NCI-H2081 treated with DMSO at 0.1 percent for 48 hours (cell line): ENCODE data around the gene RNF225.
"Not testable (repeated sequence)": the region's sequence is repeated elsewhere in the genome, so short reads cannot be mapped to it uniquely, and the experiment has no call there.

Experiments
- DNase-seq: peaks from one replicate; lab custom pipeline; 2025; lab: John Stamatoyannopoulos, UW

RNF225 gene

GRCh38 chr19:58387338-58388174 is 7.9 kb upstream of the RNF225 start:
- DNase-seq: no peak

DNA sequence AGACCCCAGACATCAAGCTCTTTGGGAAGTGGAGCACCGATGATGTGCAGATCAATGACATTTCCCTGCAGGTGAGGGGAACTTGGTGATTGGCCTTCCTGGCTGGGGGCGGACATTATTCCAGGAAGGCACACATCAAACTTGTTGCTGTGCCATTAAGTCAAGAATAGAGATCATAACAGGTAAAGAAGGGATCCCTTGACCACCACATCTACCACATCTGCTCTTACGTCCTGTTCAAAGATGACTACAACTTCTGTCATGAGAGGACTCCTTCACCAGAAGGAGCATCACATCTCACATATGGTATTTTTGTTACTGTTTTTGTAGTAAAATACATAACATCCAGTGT is 7.3 kb upstream of the RNF225 start:
- no peak for DNase-seq

- DNase-seq: no peak
These were observed 2.3 kb upstream of the RNF225 start for GRCh38 chr19:58392945-58393724.

DNA sequence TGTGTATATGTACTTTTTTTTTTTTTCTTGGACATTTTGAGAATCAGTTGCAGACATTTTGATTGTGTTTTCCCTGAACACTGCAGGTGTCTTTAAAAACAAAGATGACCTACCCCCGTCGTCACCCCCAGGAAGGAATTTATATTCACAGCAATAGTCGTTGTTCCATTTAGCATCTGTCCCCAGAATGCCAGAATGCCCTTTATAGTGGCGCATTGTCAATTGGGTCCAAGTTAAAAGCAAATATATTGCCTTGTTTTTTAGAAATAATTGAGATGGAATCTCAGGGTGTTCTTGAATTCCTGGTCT is 1.8 kb upstream of the RNF225 start:
- no peak for DNase-seq

GRCh38 chr19:58394821-58395219 is 636 bp upstream of the RNF225 start:
- DNase-seq: no peak

DNA sequence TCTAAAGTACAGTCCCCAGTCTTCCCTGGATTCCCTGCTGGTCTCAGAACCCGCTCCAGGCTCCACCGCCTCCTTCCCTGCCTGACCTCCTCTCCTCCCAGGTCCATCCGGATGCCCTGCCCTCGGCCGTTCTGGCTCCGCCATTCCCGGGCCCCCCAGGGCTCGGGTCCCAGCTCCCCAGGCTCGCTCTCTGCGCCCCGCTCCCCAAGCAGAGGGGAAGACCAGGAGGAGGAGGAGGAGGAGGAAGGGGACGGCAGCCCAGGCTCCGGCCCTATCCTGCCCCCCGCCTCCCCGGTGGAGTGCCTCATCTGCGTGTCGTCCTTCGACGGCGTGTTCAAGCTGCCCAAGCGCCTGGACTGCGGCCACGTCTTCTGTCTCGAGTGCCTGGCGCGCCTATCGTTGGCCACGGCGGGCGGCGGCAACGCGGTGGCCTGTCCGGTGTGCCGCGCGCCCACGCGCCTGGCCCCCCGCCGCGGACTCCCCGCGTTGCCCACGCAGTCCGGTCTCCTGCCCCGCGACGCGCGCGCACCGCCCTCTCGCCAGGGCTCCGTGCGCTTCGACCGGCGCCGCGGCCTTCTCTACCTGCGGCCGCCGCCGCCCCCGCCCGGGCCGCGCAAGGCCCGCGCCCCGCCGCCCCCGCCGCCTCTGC is 647 bp downstream of the RNF225 start:
- no peak for DNase-seq

- no peak for DNase-seq
These were observed 1.5 kb downstream of the RNF225 start for GRCh38 chr19:58396691-58397532.

- no peak for DNase-seq
These were observed 2.1 kb downstream of the RNF225 start for GRCh38 chr19:58397533-58398037.

DNA sequence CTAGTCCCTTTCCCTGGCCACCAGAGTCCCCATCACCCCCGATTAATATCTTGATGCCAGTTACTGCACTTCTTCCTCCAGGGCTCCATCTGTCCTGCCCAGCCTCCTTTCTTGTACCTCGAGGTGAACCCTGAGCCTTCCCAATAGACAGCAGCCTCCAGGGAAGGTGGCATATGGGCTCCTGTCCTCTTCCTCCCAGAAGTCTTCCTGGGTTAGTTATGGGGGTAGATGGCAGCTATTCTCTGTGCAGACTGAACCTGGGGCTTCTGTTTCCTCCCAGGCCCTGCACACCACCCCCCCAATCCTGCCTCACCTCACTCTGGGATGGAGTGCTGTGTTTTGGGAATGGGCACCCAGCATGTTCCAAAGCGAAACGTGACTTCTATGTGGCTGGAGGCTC is 2.6 kb downstream of the RNF225 start:
- no peak for DNase-seq

- no peak for DNase-seq
These were observed 3.1 kb downstream of the RNF225 start for GRCh38 chr19:58398545-58398944.

GRCh38 chr19:58399903-58400302 is 4.4 kb downstream of the RNF225 start:
- DNase-seq: no peak

GRCh38 chr19:58400316-58400915 is 5.0 kb downstream of the RNF225 start:
- DNase-seq: no peak

GRCh38 chr19:58400916-58401839 is 5.7 kb downstream of the RNF225 start:
- peak; percentile 95 for DNase-seq

GRCh38 chr19:58401840-58402421 is 6.5 kb downstream of the RNF225 start:
- no peak for DNase-seq

DNA sequence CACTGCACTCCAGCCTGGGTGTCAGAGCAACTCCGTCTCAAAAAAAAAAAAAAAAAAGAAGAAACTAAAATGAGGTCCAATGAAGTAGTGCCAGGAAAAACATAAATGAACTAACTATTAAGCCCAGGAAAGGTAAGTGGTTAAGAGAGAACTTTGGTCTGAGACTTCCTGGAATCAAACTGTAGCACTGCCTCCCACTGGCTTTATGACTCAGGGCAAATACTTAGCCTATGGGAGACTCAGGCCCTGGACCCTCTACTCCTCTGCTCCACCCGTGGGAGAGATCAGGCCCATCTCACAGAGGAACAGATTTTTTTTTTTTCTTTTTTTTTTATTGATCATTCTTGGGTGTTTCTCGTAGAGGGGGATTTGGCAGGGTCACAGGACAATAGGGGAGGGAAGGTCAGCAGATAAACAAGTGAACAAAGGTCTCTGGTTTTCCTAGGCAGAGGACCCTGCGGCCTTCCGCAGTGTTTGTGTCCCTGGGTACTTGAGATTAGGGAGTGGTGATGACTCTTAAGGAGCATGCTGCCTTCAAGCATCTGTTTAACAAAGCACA is 8.5 kb downstream of the RNF225 start:
- not testable (repeated sequence) for DNase-seq

DNA sequence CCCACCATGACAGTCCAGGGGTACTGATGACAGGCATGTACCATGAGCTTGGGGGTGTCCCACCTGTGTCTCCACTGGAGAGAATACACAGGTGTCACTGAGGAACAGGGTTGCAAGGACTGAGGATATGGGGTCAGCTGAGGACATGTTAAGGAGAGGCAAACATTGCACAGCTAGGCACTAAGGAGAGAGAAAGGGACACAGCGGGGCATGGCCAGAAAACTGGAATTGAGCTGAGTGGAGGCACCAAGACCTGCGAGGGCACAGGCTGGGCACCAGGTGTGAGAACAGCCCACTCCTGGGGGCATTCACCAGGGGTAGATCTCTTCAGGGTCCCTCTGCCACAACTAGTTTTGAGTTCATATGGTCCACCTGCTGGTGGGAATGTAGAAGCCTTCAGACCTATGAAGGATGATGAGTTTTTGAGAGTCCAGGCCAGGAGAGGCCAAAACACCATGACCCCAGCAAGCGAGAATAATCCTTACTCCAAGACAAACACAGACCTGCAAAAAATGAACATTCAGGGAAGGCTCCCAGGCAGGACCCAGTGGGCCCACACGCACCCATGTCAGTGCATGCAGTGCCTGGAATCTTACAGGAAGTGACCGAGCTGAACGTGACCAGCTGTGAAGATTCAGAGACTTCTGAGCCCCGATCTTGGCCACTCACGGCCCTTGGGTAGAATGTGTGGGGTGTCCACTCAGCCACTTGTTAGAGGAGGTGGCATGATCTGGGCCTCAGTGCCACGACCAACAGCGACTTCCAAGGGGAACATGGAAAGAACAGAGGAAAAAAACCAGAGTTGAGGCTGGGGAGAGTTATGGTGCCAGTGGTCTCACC is 11.6 kb downstream of the RNF225 start:
- DNase-seq: no peak

- no peak for DNase-seq
These were observed 12.2 kb downstream of the RNF225 start for GRCh38 chr19:58407658-58408151.

GRCh38 chr19:58408152-58409009 is 12.9 kb downstream of the RNF225 start, which contains the start of gene ZNF584:
ZNF584 (plus strand) TSS chr19:58408649; CDS start chr19:58409148, 499 bp downstream.
- DNase-seq: peak; percentile 87
